RWPE1 (cell line): ENCODE data around the gene INTS1.

Source experiments
- CTCF ChIA-PET: fragments of 350-600 bp; sonication (Branson Sonifier 250); formaldehyde crosslinking; extraction: SDS; loops from one replicate; lab custom pipeline; 2021; lab: Yijun Ruan, JAX
- POLR2A ChIA-PET: fragments of 400-600 bp; formaldehyde crosslinking; extraction: SDS; loops from one replicate; lab custom pipeline; 2020; ENCODE audit warnings: antibody characterized with exemption; ENCODE audit not compliant: low non-redundant PET; lab: Yijun Ruan, JAX
- DNase-seq: peaks from one replicate; pipeline ENCODE4 v3.0.0; 2012; ENCODE audit warnings: low spot score
- H3K27ac ChIP-seq: fragments of 450-650 bp; 2 replicates; pipeline ENCODE4 v1.5.1; 2017
- CTCF ChIP-seq: fragments of 450-650 bp; conservative IDR thresholded peaks from 2 replicates; pipeline ENCODE4 v1.5.1; 2017; ENCODE audit warnings: low read depth, mild to moderate bottlenecking

The INTS1 gene

GRCh38 chr7:1481300-1481699, 22.9 kb downstream of the INTS1 start:
- no peak for TF ChIP-seq CTCF
- POLR2A ChIA-PET, result no interaction called here
- DNase-seq, result no peak
- peak overlapping the region; percentile 13 for H3K27ac ChIP-seq
- CTCF ChIA-PET, result no interaction called here

- H3K27ac ChIP-seq, result peak overlapping the region; percentile 13
- no peak for DNase-seq
- TF ChIP-seq CTCF, result no peak
- ChIA-PET POLR2A (no interaction called here), CTCF (no interaction called here)
Observed at GRCh38 chr7:1480670-1481069, 23.5 kb downstream of the INTS1 start.

GRCh38 chr7:1479287-1479686, 24.9 kb downstream of the INTS1 start:
- no peak for TF ChIP-seq CTCF
- no peak for DNase-seq
- ChIA-PET POLR2A (no interaction called here), CTCF (no interaction called here)
- no peak overlapping the region for H3K27ac ChIP-seq

- no peak for DNase-seq
- H3K27ac ChIP-seq, result no peak overlapping the region
- CTCF ChIA-PET, result no interaction called here
- POLR2A ChIA-PET, result no interaction called here
- TF ChIP-seq CTCF, result no peak
Observed at GRCh38 chr7:1478480-1478879, 25.7 kb downstream of the INTS1 start.

- ChIA-PET CTCF (interaction anchor here (1.5 kb wide), 1 partner anchor 16 kb away, joined by 4 read pairs; no protein-coding TSS in a partner anchor), POLR2A (no interaction called here)
- no peak for DNase-seq
- H3K27ac ChIP-seq, result no peak overlapping the region
- TF ChIP-seq CTCF, result no peak
Observed at GRCh38 chr7:1476859-1477258, 27.3 kb downstream of the INTS1 start.

- H3K27ac ChIP-seq, result no peak overlapping the region; the same call in 1 of the 2 replicates
- POLR2A ChIA-PET, result no interaction called here
- CTCF ChIA-PET, result interaction anchor here (1.2 to 1.5 kb wide), 2 partner anchors 15 to 293 kb away, joined by 4 to 5 read pairs; no protein-coding TSS in a partner anchor
- TF ChIP-seq CTCF, result no peak
- no peak for DNase-seq
Observed at GRCh38 chr7:1475991-1476390, 28.2 kb downstream of the INTS1 start.
